Tibial nerve (tissue), 4 donors: Measurements from ENCODE around the gene HMCN1.

ENCODE experiments used
- CTCF ChIP-seq, 5 experiments: fragments of 200-600 bp in 3 of 5; fragments of 450-650 bp in 2 of 5; sonication (generic) in 3 of 5; IDR thresholded peaks; one replicate each; pipeline ENCODE4 v1.5.1; 2016 to 2019; ENCODE audit warnings: antibody characterized with exemption in 5 of 5, mild to moderate bottlenecking in 3 of 5, moderate library complexity in 2 of 5
- EP300 ChIP-seq, 2 donors: sonication (generic); formaldehyde crosslinking; IDR thresholded peaks; one replicate each; pipeline ENCODE4 v1.6.1; 2017; ENCODE audit warnings: antibody characterized with exemption in 2 of 2, mild to moderate bottlenecking in 1 of 2
- POLR2A ChIP-seq, 2 donors: fragments of 450-650 bp; IDR thresholded peaks; one replicate each; pipeline ENCODE4 v1.6.1; 2017; ENCODE audit warnings: antibody characterized with exemption in 2 of 2, mild to moderate bottlenecking in 2 of 2, moderate library complexity in 2 of 2

- TF ChIP-seq CTCF (IDR thresholded peaks at IDR 0.05) (no peak), EP300 (IDR thresholded peaks at IDR 0.05) (no peak), POLR2A (IDR thresholded peaks at IDR 0.05) (no peak)
Measured at GRCh38 chr1:185886046-185886445, 151.9 kb downstream of the HMCN1 start.
